Activated CD8-positive, alpha-beta T cell treated with anti-CD3 and anti-CD28 coated beads for 36 hours (primary cell): ENCODE data around the gene NCKAP1. TPM values are rescaled to one million over a fixed set of nuclear protein-coding genes. Genes with fewer than 3 reads are reported as not detected.

Experiments used
- ATAC-seq: fragments of 200-7000 bp; cut with Tn5 transposase; one replicate; pipeline ENCODE4 v1.10.0; 2021; ENCODE audit warnings: mild to moderate bottlenecking, moderate library complexity
- CTCF ChIA-PET: fragments of 350-600 bp; sonication (Branson Sonifier 250); formaldehyde crosslinking; loops from one replicate; lab custom pipeline; 2021; ENCODE audit warnings: antibody characterized with exemption; lab: Charles Lee
- POLR2A ChIA-PET: fragments of 350-600 bp; sonication (Branson Sonifier 250); formaldehyde crosslinking; loops from one replicate; lab custom pipeline; 2021; ENCODE audit warnings: antibody characterized with exemption; lab: Charles Lee
- DNase-seq: peaks from one replicate; pipeline ENCODE4 v3.0.0-alpha.2; 2020
- H3K27ac Mint-ChIP-seq: one replicate; pipeline ENCODE4 v1.8.0; 2021; ENCODE audit warnings: mild to moderate bottlenecking, mixed read lengths
- H3K27me3 Mint-ChIP-seq: one replicate; pipeline ENCODE4 v1.8.0; 2021; ENCODE audit warnings: mixed read lengths
- H3K36me3 Mint-ChIP-seq: one replicate; pipeline ENCODE4 v1.8.0; 2021; ENCODE audit warnings: low read depth, mixed read lengths
- H3K4me1 Mint-ChIP-seq: one replicate; pipeline ENCODE4 v1.8.0; 2021; ENCODE audit warnings: low read depth, mixed read lengths
- H3K4me3 Mint-ChIP-seq: one replicate; pipeline ENCODE4 v1.8.0; 2021; ENCODE audit warnings: mild to moderate bottlenecking, moderate library complexity, mixed read lengths
- H3K9me3 Mint-ChIP-seq: one replicate; pipeline ENCODE4 v1.8.0; 2021; ENCODE audit warnings: mixed read lengths
- intact Hi-C: fragments of 100-400 bp; cut with micrococcal nuclease; formaldehyde crosslinking; loops from one replicate; pipeline ENCODE4 v1.10.0; 2022
- total RNA-seq, 2 experiments: library from RNA; stranded (reverse); gene quantifications; one replicate each; pipeline ENCODE4 v1.2.3, GENCODE V29; 2021
- TF ChIP-seq, protein P1 (sequence below): fragments of 200-600 bp; IDR thresholded peaks from one replicate; pipeline ENCODE4 v1.8.0; 2022; ENCODE audit warnings: antibody characterized with exemption, mild to moderate bottlenecking

NCKAP1 gene
- total RNA-seq, 2 experiments from 2014 or later, result 3.1 to 3.9 TPM

DNA sequence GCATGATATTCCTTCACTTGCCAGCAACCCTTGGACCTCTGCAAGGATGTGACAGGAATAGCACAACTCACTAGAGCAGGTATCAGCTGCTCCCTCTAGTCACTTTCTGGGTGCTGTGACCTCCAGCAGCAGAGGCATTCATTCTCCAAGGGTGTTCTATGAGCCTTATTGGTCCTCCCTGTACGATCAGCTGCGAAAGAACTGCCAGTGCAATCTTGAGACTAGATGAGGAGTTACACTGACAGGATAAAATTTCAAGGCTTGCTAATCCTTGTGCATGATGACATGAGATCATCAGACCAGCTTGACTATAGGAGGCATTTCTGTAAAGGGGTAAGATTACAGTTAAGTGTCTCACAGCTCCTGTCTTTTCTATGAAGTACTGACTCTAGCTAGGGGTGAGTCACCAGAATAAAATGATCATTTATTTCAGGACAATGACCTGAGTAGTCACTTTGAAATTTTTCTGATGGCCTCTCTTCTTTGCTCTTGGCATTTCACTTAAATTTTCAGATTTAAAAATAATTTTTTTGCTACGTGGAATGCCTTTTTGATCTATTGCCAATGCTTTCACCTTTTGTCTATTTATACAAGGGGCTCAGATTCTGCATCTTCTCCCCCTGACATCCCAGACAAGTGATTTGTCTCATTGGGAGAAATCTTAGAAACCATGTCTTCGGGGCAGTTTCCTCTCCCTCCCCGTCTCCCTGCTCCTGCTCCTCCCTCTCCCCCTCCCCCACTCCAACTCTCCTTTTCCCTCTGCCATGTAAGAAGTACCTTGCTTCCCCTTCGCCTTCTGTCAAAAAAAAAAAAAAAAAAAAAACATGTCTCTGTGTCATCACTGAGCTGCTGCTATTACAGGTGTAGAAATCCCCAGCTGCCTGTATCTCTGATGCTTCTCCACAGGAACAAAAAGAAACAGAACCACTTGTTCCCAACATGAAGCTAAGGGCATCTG, 122.6 kb downstream of the NCKAP1 start:
- Mint-ChIP-seq H3K27ac (no peak overlapping the region), H3K36me3 (no peaks in the 10 kb centered on the region), H3K27me3 (peaks cover 7% of the 10 kb centered on the region), H3K4me1 (no peaks in the 10 kb centered on the region), H3K4me3 (no peak overlapping the region), H3K9me3 (no peaks in the 10 kb centered on the region)
- ATAC-seq (no peak), DNase-seq (no peak)
- TF ChIP-seq, protein P1, sequence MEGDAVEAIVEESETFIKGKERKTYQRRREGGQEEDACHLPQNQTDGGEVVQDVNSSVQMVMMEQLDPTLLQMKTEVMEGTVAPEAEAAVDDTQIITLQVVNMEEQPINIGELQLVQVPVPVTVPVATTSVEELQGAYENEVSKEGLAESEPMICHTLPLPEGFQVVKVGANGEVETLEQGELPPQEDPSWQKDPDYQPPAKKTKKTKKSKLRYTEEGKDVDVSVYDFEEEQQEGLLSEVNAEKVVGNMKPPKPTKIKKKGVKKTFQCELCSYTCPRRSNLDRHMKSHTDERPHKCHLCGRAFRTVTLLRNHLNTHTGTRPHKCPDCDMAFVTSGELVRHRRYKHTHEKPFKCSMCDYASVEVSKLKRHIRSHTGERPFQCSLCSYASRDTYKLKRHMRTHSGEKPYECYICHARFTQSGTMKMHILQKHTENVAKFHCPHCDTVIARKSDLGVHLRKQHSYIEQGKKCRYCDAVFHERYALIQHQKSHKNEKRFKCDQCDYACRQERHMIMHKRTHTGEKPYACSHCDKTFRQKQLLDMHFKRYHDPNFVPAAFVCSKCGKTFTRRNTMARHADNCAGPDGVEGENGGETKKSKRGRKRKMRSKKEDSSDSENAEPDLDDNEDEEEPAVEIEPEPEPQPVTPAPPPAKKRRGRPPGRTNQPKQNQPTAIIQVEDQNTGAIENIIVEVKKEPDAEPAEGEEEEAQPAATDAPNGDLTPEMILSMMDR, result no peak
- CTCF ChIA-PET, result interaction anchor here (1.1 kb wide), 1 partner anchor 20 kb away, joined by 3 read pairs; no protein-coding TSS in a partner anchor
- POLR2A ChIA-PET, result interaction anchor here (0.6 to 0.8 kb wide), 2 partner anchors 58 to 1969 kb away, joined by 3 read pairs; no protein-coding TSS in a partner anchor
- intact Hi-C loops, result no loop called here

DNA sequence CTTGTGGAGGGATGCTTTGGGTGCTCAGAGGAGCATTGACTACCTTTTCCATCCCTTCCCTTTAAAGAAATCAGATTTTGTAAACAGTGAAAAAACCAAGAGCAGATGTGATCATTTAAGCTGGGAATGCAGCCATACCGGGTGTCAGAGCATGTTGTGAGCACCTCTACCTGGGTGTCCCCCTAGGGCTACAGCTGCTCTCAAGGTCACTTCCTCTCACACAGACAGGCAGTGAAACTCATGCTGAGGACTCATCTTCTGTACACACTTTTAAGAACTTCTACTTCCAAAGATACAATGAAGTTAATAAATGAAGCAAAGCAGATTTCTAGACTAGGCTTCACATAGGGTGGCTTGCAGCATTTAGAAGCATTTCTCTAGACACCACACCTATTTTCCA, 123.4 kb downstream of the NCKAP1 start:
- ATAC-seq (no peak), DNase-seq (no peak)
- CTCF ChIA-PET, result no interaction called here
- POLR2A ChIA-PET, result interaction anchor here (0.6 kb wide), 1 partner anchor 1968 kb away, joined by 3 read pairs; no protein-coding TSS in a partner anchor
- intact Hi-C loops, result no loop called here
- TF ChIP-seq, protein P1, result no peak
- Mint-ChIP-seq H3K27me3 (peaks cover 7% of the 10 kb centered on the region), H3K36me3 (no peaks in the 10 kb centered on the region), H3K9me3 (no peaks in the 10 kb centered on the region), H3K4me3 (no peak overlapping the region), H3K4me1 (no peaks in the 10 kb centered on the region), H3K27ac (no peak overlapping the region)

DNA sequence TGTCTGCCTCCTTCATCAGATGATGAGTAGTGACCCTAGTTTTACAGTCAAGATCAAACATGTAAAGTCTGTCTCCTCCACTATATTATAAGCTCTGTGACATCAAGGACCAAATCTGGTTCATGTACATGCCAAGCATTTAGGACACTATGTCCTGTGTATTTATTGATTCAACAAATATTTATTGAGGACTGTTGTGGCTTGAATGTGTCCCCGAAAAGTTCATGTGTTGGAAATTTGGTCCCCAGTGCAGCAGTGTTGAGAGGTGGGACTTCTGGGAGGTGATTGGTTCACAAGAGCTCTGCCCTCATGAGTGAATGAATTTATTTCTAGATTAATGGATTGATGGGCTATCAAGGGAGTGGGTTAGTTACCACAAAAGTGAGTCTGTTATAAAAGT, 125.2 kb downstream of the NCKAP1 start:
- Mint-ChIP-seq H3K36me3 (no peaks in the 10 kb centered on the region), H3K4me1 (no peaks in the 10 kb centered on the region), H3K9me3 (no peaks in the 10 kb centered on the region), H3K27ac (no peak overlapping the region), H3K27me3 (peaks cover 7% of the 10 kb centered on the region), H3K4me3 (no peak overlapping the region)
- TF ChIP-seq, protein P1, result no peak
- no peak for ATAC-seq
- ChIA-PET CTCF (no interaction called here), POLR2A (no interaction called here)
- intact Hi-C loops, result no loop called here
- DNase-seq, result no peak

DNA sequence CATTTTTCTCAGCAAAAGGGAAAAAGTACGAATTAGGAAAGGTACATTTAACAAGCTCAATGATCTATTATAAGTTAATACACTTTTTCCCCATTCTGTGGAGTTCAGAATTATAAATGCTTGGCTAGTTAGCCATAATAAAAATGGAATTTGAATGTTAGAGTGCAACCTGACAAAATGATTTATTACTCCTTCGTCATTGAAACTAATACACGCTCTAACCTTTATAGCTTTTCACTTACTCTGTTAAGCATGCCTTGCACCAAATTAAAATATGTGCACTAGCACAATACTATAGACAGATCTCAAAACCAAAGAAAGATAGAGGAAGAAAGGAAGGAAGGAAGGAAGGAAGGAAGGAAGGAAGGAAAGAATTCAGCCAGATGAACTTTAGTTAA, 125.7 kb downstream of the NCKAP1 start:
- no peak for ATAC-seq
- TF ChIP-seq, protein P1, result no peak
- no peak overlapping the region for H3K27ac Mint-ChIP-seq
- H3K27me3 Mint-ChIP-seq, result peaks cover 7% of the 10 kb centered on the region
- H3K36me3 Mint-ChIP-seq, result no peaks in the 10 kb centered on the region
- no peak overlapping the region for H3K4me3 Mint-ChIP-seq
- ChIA-PET CTCF (no interaction called here), POLR2A (no interaction called here)
- H3K9me3 Mint-ChIP-seq, result no peaks in the 10 kb centered on the region
- intact Hi-C loops, result no loop called here
- DNase-seq, result no peak
- no peaks in the 10 kb centered on the region for H3K4me1 Mint-ChIP-seq
